ENCODE measurements around the gene RYR3.

The RYR3 gene

DNA sequence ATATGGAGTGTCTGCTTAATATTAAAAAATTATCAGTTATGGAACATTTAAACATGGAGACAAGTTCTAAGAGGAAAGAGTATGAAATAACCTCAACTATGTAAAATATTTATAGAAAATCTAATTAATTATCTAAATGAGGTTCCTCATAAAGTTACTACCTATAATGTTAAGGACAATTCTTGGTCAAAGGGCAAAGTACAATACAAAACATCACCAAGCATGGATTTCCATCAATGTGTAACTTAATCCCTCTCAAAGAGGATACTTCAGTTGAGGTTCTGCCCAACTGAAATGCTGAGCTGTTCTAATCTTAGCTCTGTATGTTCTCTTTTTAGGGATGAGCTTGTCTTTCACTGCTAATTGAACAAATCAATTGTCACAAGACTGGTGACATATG is 601.6 kb downstream of the RYR3 start:
- no peak for DNase-seq

DNA sequence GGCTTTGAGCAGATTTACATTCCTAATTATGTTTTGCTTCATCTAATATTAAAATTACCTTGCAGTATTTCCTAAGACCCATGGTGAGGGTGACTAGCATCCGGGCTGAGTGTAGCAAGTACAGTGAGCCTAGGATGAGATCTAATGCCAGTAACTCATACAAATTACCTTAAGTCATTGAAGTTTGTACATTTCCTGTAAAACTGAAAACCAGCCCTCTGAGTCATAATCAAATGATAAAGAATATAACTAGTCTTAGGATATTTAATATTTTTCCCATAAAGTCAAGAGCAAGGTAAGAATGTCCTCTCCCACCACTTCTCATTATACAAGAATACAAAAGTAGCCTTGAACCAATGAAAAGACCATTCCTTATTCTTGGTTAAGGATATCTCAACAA is 602.7 kb downstream of the RYR3 start:
- DNase-seq: no peak

Measured in fibroblast of skin of back (primary cell).